Measurements from ENCODE around the gene BTN1A1.

DNA sequence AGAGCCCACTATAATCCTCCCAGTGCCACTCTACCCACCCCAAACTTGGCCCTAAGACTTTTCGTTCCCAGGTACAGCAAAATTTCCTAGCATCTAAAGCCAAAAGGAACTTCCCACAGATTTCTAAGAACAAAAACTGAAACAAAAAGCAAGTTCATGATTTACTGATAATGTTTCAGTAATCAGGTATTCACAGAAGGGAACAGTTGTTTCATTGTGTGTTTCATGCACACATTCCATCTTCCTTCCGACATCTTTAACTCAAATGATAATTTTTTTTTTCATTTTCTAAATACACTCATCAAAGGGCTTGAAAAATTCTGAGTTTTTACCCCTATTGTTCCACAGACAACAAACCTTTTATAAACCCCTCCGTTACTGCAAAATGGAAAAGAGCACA, 6.0 kb upstream of the BTN1A1 start:
- no peak for TF ChIP-seq ARNTL (CRISPR knock-in tag; IDR thresholded peaks at IDR 0.05; ENCODE audit: borderline replicate concordance, low read depth)
- TF ChIP-seq ZFP30 (CRISPR knock-in tag; IDR thresholded peaks at IDR 0.05) = no peak
- TF ChIP-seq RARB (CRISPR knock-in tag; IDR thresholded peaks at IDR 0.05) = no peak
- TF ChIP-seq, protein P1, sequence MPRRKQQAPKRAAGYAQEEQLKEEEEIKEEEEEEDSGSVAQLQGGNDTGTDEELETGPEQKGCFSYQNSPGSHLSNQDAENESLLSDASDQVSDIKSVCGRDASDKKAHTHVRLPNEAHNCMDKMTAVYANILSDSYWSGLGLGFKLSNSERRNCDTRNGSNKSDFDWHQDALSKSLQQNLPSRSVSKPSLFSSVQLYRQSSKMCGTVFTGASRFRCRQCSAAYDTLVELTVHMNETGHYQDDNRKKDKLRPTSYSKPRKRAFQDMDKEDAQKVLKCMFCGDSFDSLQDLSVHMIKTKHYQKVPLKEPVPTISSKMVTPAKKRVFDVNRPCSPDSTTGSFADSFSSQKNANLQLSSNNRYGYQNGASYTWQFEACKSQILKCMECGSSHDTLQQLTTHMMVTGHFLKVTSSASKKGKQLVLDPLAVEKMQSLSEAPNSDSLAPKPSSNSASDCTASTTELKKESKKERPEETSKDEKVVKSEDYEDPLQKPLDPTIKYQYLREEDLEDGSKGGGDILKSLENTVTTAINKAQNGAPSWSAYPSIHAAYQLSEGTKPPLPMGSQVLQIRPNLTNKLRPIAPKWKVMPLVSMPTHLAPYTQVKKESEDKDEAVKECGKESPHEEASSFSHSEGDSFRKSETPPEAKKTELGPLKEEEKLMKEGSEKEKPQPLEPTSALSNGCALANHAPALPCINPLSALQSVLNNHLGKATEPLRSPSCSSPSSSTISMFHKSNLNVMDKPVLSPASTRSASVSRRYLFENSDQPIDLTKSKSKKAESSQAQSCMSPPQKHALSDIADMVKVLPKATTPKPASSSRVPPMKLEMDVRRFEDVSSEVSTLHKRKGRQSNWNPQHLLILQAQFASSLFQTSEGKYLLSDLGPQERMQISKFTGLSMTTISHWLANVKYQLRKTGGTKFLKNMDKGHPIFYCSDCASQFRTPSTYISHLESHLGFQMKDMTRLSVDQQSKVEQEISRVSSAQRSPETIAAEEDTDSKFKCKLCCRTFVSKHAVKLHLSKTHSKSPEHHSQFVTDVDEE (CRISPR knock-in tag; IDR thresholded peaks at IDR 0.05) = no peak
